GM23338 (cell line): Measurements from ENCODE around the gene ARL2BP. TPM values are rescaled to one million over a fixed set of nuclear protein-coding genes. Genes with fewer than 3 reads are reported as not detected.

Experiments
- ATAC-seq: fragments of 200-7000 bp; cut with Tn5 transposase; 3 replicates; pipeline ENCODE4 v1.9.1; 2020
- DNase-seq: peaks from one replicate; pipeline ENCODE4 v3.0.0-alpha.2; 2015; ENCODE audit warnings: low spot score
- H2AFZ ChIP-seq: fragments of 200-600 bp; sonication (generic); 2 replicates; pipeline ENCODE4 v1.8.0; 2016; ENCODE audit warnings: antibody characterized with exemption, mild to moderate bottlenecking, moderate library complexity
- H3F3A ChIP-seq: fragments of 200-600 bp; sonication (generic); replicated peaks from 2 replicates; pipeline ENCODE4 v1.8.0; 2017; ENCODE audit warnings: antibody characterized with exemption, mixed run types, low read depth
- H3K27ac ChIP-seq: fragments of 200-600 bp; sonication (generic); 2 replicates; pipeline ENCODE4 v1.6.1; 2016; ENCODE audit warnings: low read depth
- H3K27me3 ChIP-seq: fragments of 200-600 bp; sonication (generic); 2 replicates; pipeline ENCODE4 v1.8.0; 2016; ENCODE audit warnings: mild to moderate bottlenecking, mixed run types, moderate library complexity; ENCODE audit not compliant: insufficient read depth
- H3K36me3 ChIP-seq: fragments of 200-600 bp; sonication (generic); 2 replicates; pipeline ENCODE4 v1.8.0; 2016; ENCODE audit warnings: mild to moderate bottlenecking; ENCODE audit not compliant: insufficient read depth
- H3K4me1 ChIP-seq: fragments of 200-600 bp; sonication (generic); 2 replicates; pipeline ENCODE4 v1.8.0; 2016; ENCODE audit warnings: mild to moderate bottlenecking, moderate library complexity; ENCODE audit not compliant: insufficient read depth
- H3K4me2 ChIP-seq: fragments of 200-600 bp; sonication (generic); 2 replicates; pipeline ENCODE4 v1.7.1; 2017; ENCODE audit warnings: mixed run types
- H3K4me3 ChIP-seq: fragments of 200-600 bp; sonication (generic); 2 replicates; pipeline ENCODE4 v1.6.1; 2016; ENCODE audit warnings: mixed run types
- H3K79me2 ChIP-seq: fragments of 200-600 bp; sonication (generic); replicated peaks from 2 replicates; pipeline ENCODE4 v1.8.0; 2017; ENCODE audit warnings: mild to moderate bottlenecking; ENCODE audit not compliant: insufficient read depth
- H3K9me2 ChIP-seq: fragments of 200-600 bp; sonication (generic); 2 replicates; pipeline ENCODE4 v1.8.0; 2017; ENCODE audit not compliant: insufficient read depth
- H4K20me1 ChIP-seq: fragments of 200-600 bp; sonication (generic); replicated peaks from 2 replicates; pipeline ENCODE4 v1.8.0; 2017; ENCODE audit warnings: mild to moderate bottlenecking; ENCODE audit not compliant: insufficient read depth
- H3K27ac Mint-ChIP-seq: 2 replicates; pipeline ENCODE4 v1.8.0; 2020; ENCODE audit warnings: inconsistent platforms, mild to moderate bottlenecking, moderate library complexity, mixed read lengths
- H3K27me3 Mint-ChIP-seq: 3 replicates; pipeline ENCODE4 v1.8.0; 2022; ENCODE audit warnings: low read depth, mild to moderate bottlenecking, moderate library complexity, mixed read lengths, inconsistent platforms; ENCODE audit not compliant: insufficient read depth, poor library complexity
- H3K36me3 Mint-ChIP-seq: 3 replicates; pipeline ENCODE4 v1.8.0; 2021; ENCODE audit warnings: low read depth, mild to moderate bottlenecking, inconsistent platforms, moderate library complexity, mixed read lengths
- H3K4me1 Mint-ChIP-seq: 3 replicates; pipeline ENCODE4 v1.8.0; 2020; ENCODE audit warnings: mild to moderate bottlenecking, inconsistent platforms, mixed read lengths
- H3K4me3 Mint-ChIP-seq: 3 replicates; pipeline ENCODE4 v1.8.0; 2021; ENCODE audit warnings: moderate library complexity, mild to moderate bottlenecking, inconsistent platforms, mixed read lengths
- H3K9me3 Mint-ChIP-seq: 3 replicates; pipeline ENCODE4 v1.8.0; 2020; ENCODE audit warnings: moderate library complexity, mild to moderate bottlenecking, inconsistent platforms, mixed read lengths
- CREB1 ChIP-seq: fragments of 250-450 bp; sonication (Bioruptor Pico); IDR thresholded peaks from 2 replicates; pipeline ENCODE4 v1.5.0; 2020; ENCODE audit warnings: low read depth, mild to moderate bottlenecking, moderate library complexity
- CTCF ChIP-seq, 2 experiments: fragments of 200-600 bp in 1 of 2; sonication (generic) in 1 of 2; conservative IDR thresholded peaks; 2 replicates each; pipeline versions ENCODE4 v1.5.1 to v1.6.1; 2016 to 2017; ENCODE audit warnings: antibody characterized with exemption in 2 of 2, low read depth in 2 of 2, mild to moderate bottlenecking in 2 of 2, moderate library complexity in 1 of 2
- EZH2 ChIP-seq: fragments of 200-600 bp; sonication (generic); IDR thresholded peaks from one replicate; pipeline ENCODE4 v1.8.0; 2017; ENCODE audit warnings: antibody characterized with exemption, mild to moderate bottlenecking, low read depth; ENCODE audit not compliant: unreplicated experiment
- EZH2phosphoT487 ChIP-seq: fragments of 200-600 bp; sonication (generic); IDR thresholded peaks from one replicate; pipeline ENCODE4 v1.8.1; 2018; ENCODE audit warnings: antibody characterized with exemption; ENCODE audit not compliant: unreplicated experiment
- JUNB ChIP-seq: IDR thresholded peaks from one replicate; pipeline ENCODE4 v1.6.1; 2016; ENCODE audit warnings: antibody characterized with exemption; ENCODE audit not compliant: unreplicated experiment
- NANOG ChIP-seq: IDR thresholded peaks from 2 replicates; pipeline ENCODE4 v1.6.1; 2016; ENCODE audit warnings: antibody characterized with exemption, borderline replicate concordance
- REST ChIP-seq: IDR thresholded peaks from one replicate; pipeline ENCODE4 v1.6.1; 2018; ENCODE audit warnings: antibody characterized with exemption; ENCODE audit not compliant: unreplicated experiment
- STAT1 ChIP-seq: IDR thresholded peaks from one replicate; pipeline ENCODE4 v1.6.1; 2016; ENCODE audit warnings: antibody characterized with exemption; ENCODE audit not compliant: unreplicated experiment
- ZNF331 ChIP-seq: fragments of 250-450 bp; sonication (Bioruptor Pico); IDR thresholded peaks from 2 replicates; pipeline ENCODE4 v1.5.0; 2020; ENCODE audit warnings: low read depth, mild to moderate bottlenecking, moderate library complexity
- ZNF462 ChIP-seq: fragments of 250-450 bp; sonication (Bioruptor Pico); IDR thresholded peaks from 2 replicates; pipeline ENCODE4 v1.5.0; 2020; ENCODE audit warnings: mild to moderate bottlenecking, moderate library complexity
- polyA plus RNA-seq: library from polyadenylated mRNA; unstranded; fragments of >200 nt; fragmentation: Nextera tagmentation; extraction: Ambion mirVana; gene quantifications from 2 replicates; pipeline ENCODE4 v1.2.1, GENCODE V29; 2016
- total RNA-seq: library from RNA; depleted of rRNA; stranded (reverse); fragments of >200 nt; shearing (Covaris generic); gene quantifications from 2 replicates; pipeline ENCODE4 v1.2.3, GENCODE V29; 2014

The ARL2BP gene
- total and polyA plus RNA-seq, 2 experiments from 2014 or later = 10.3 to 13.4 TPM

GRCh38 chr16:57261806-57262205 lies 16.7 kb downstream of the ARL2BP start:
- Histone ChIP-seq H3K4me1 (peaks cover 10% of the 10 kb centered on the region), H3K4me2 (no peak overlapping the region), H3K27me3 (no peaks in the 10 kb centered on the region), H3F3A (no peaks in the 10 kb centered on the region), H3K27ac (no peak overlapping the region), H3K9me2 (no peaks in the 10 kb centered on the region), H3K4me3 (no peak overlapping the region), H2AFZ (no peak overlapping the region), H3K79me2 (no peaks in the 10 kb centered on the region), H3K36me3 (no peaks in the 10 kb centered on the region), H4K20me1 (no peaks in the 10 kb centered on the region)
- no peak for ATAC-seq
- peaks cover 20% of the 10 kb centered on the region for H3K4me1 Mint-ChIP-seq
- no peak overlapping the region for H3K27ac Mint-ChIP-seq
- H3K4me3 Mint-ChIP-seq = no peak overlapping the region
- no peak for DNase-seq
- peaks cover 9% of the 10 kb centered on the region for H3K27me3 Mint-ChIP-seq
- H3K36me3 Mint-ChIP-seq = no peaks in the 10 kb centered on the region
- TF ChIP-seq REST (no peak), ZNF331 (CRISPR knock-in tag) (no peak), JUNB (no peak), CREB1 (CRISPR knock-in tag) (no peak), CTCF (conservative IDR thresholded peaks at IDR 0.05; ENCODE audit: low read depth in 2 of 2) (no peak), STAT1 (no peak), EZH2 (no peak), EZH2phosphoT487 (no peak), NANOG (no peak), ZNF462 (no peak)
- H3K9me3 Mint-ChIP-seq = no peaks in the 10 kb centered on the region
